Spleen (tissue), 7 donors: ENCODE measurements around the gene DUS1L.

Source experiments
- POLR2A ChIP-seq, 3 donors: fragments of 450-650 bp; IDR thresholded peaks; one replicate each; pipeline ENCODE4 v1.5.1; 2017; ENCODE audit warnings: antibody characterized with exemption in 3 of 3, mild to moderate bottlenecking in 1 of 3
- POLR2AphosphoS5 ChIP-seq, 3 donors: sonication (generic); formaldehyde crosslinking; IDR thresholded peaks; one replicate each; pipeline ENCODE4 v1.5.1; 2017; ENCODE audit warnings: antibody characterized with exemption in 3 of 3
- TF ChIP-seq, protein P1 (sequence below), 11 experiments: fragments of 200-600 bp in 7 of 11; fragments of 450-650 bp in 4 of 11; sonication (generic) in 4 of 11; IDR thresholded peaks in 8 of 11; conservative IDR thresholded peaks in 3 of 11; 1 replicate in 7 of 11; 2 replicates in 4 of 11; pipeline versions ENCODE4 v1.4.0 to v1.8.0; 2016 to 2021; ENCODE audit warnings: antibody characterized with exemption in 11 of 11, inconsistent platforms in 4 of 11, mild to moderate bottlenecking in 1 of 11
- donor health status: DM: no; HTN: no; CAD: no; lungs with moderate emphysema.
- donor health status: DM: no; HTN: no; CAD: no.
- donor health status: DM: no; HTN: no; CAD: no.

DNA sequence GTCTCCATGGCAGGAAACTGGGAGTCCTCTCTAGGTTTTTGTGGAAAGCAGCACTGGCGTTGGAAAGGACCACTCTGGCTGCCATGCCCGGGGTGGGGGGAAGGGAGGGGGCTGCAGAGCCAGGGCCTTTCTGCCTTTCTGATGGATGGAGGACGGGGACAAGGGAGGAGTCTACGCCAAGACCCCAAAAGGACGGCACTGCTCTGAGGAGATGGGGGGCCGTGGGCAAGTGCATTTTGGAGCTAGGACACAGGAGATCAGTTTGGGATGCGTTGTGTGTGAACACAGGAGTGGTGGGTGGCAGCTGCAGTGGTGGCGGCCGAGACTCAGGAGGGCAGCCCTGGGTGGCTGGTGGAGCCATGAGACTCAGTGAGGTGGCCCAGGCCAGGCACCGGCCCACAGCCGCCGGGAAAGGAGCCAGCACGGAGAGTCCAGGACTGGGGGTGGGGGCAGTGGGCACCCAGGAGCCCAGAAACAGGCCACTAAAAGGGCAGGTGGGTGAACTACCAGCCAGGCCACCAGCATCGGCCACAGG lies 45.0 kb downstream of the DUS1L start:
- TF ChIP-seq, protein P1, sequence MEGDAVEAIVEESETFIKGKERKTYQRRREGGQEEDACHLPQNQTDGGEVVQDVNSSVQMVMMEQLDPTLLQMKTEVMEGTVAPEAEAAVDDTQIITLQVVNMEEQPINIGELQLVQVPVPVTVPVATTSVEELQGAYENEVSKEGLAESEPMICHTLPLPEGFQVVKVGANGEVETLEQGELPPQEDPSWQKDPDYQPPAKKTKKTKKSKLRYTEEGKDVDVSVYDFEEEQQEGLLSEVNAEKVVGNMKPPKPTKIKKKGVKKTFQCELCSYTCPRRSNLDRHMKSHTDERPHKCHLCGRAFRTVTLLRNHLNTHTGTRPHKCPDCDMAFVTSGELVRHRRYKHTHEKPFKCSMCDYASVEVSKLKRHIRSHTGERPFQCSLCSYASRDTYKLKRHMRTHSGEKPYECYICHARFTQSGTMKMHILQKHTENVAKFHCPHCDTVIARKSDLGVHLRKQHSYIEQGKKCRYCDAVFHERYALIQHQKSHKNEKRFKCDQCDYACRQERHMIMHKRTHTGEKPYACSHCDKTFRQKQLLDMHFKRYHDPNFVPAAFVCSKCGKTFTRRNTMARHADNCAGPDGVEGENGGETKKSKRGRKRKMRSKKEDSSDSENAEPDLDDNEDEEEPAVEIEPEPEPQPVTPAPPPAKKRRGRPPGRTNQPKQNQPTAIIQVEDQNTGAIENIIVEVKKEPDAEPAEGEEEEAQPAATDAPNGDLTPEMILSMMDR (IDR thresholded peaks at IDR 0.05 in 8 of 11, conservative IDR thresholded peaks at IDR 0.05 in 3 of 11), result no peak
- no peak for TF ChIP-seq POLR2A (IDR thresholded peaks at IDR 0.05)
- peak in 1 of 3 donors; percentile 1 for TF ChIP-seq POLR2AphosphoS5 (IDR thresholded peaks at IDR 0.05)
